OCI-LY7 (cell line): ENCODE measurements around the gene LRRK1. TPM values are rescaled to one million over a fixed set of nuclear protein-coding genes. Genes with fewer than 3 reads are reported as not detected.

ENCODE experiments used
- BruUV-seq: library from RNA; stranded (reverse); fragments of 400-500 nt; replicated peaks from 2 replicates; lab custom pipeline; 2021; lab: Mats Ljungman, UMichigan
- CTCF ChIA-PET: fragments of 300-600 bp; sonication (Branson Sonifier 250); formaldehyde crosslinking; loops from one replicate; lab custom pipeline; 2022; ENCODE audit warnings: antibody characterized with exemption; ENCODE audit not compliant: unreplicated experiment; lab: Charles Lee
- POLR2A ChIA-PET: fragments of 300-600 bp; sonication (Branson Sonifier 250); formaldehyde crosslinking; loops from one replicate; lab custom pipeline; 2022; ENCODE audit warnings: antibody characterized with exemption; lab: Charles Lee
- DNase-seq: peaks from one replicate; pipeline ENCODE4 v3.0.0-alpha.2; 2015; ENCODE audit warnings: low spot score
- H2AFZ ChIP-seq: fragments of 200-600 bp; sonication (generic), shearing (Covaris generic); 2 replicates; pipeline ENCODE4 v1.6.1; 2014; ENCODE audit warnings: mild to moderate bottlenecking, antibody characterized with exemption, low read length, moderate library complexity
- H3K27ac ChIP-seq: fragments of 200-600 bp; sonication (generic); 2 replicates; pipeline ENCODE4 v1.5.1; 2014; ENCODE audit warnings: mixed run types, low read depth, mild to moderate bottlenecking, moderate library complexity, low read length, inconsistent platforms; ENCODE audit not compliant: poor library complexity, severe bottlenecking
- H3K36me3 ChIP-seq: fragments of 200-600 bp; sonication (generic); 2 replicates; pipeline ENCODE4 v1.6.1; 2014; ENCODE audit warnings: mild to moderate bottlenecking, antibody characterized with exemption, low read length, moderate library complexity, mixed read lengths; ENCODE audit not compliant: insufficient read depth
- H3K4me1 ChIP-seq: fragments of 200-600 bp; sonication (generic); 2 replicates; pipeline ENCODE4 v1.5.1; 2014; ENCODE audit warnings: mild to moderate bottlenecking, low read length; ENCODE audit not compliant: insufficient read depth, poor library complexity, severe bottlenecking
- H3K4me2 ChIP-seq: fragments of 200-600 bp; sonication (generic); 2 replicates; pipeline ENCODE4 v1.6.1; 2014; ENCODE audit warnings: mild to moderate bottlenecking, low read length
- H3K4me3 ChIP-seq: fragments of 200-600 bp; sonication (generic); 2 replicates; pipeline ENCODE4 v1.5.1; 2014; ENCODE audit warnings: mild to moderate bottlenecking, low read depth, low read length; ENCODE audit not compliant: poor library complexity, severe bottlenecking
- H3K79me2 ChIP-seq: fragments of 200-600 bp; sonication (generic); 2 replicates; pipeline ENCODE4 v1.6.1; 2016; ENCODE audit warnings: low read depth, mild to moderate bottlenecking, low read length, moderate library complexity, mixed read lengths; ENCODE audit not compliant: insufficient read depth
- H3K9me2 ChIP-seq: fragments of 200-600 bp; sonication (generic); 2 replicates; pipeline ENCODE4 v1.6.1; 2016; ENCODE audit warnings: mild to moderate bottlenecking, low read length, mixed read lengths; ENCODE audit not compliant: insufficient read depth
- H3K9me3 ChIP-seq: fragments of 200-600 bp; sonication (generic); 2 replicates; pipeline ENCODE4 v1.6.1; 2014; ENCODE audit warnings: mild to moderate bottlenecking, mixed run types, low read length, mixed read lengths
- H4K20me1 ChIP-seq: fragments of 200-600 bp; sonication (generic); 2 replicates; pipeline ENCODE4 v1.6.1; 2014; ENCODE audit warnings: mild to moderate bottlenecking, antibody characterized with exemption, low read length, moderate library complexity, mixed read lengths; ENCODE audit not compliant: insufficient read depth
- EZH2phosphoT487 ChIP-seq: fragments of 200-600 bp; sonication (generic); IDR thresholded peaks from 2 replicates; pipeline ENCODE4 v1.6.1; 2018; ENCODE audit warnings: low read depth, borderline replicate concordance, mild to moderate bottlenecking, mixed run types, antibody characterized with exemption, low read length, moderate library complexity, mixed read lengths
- intact Hi-C: fragments of 100-400 bp; cut with micrococcal nuclease; formaldehyde crosslinking; loops from one replicate; pipeline ENCODE4 v1.10.0; 2022; ENCODE audit not compliant: unreplicated experiment
- total RNA-seq, 2 experiments: library from RNA; depleted of rRNA in 1 of 2; stranded (reverse); fragments of >200 nt in 1 of 2; shearing (Covaris generic) in 1 of 2; gene quantifications; 2 replicates each; pipeline ENCODE4 v1.2.3, GENCODE V29; 2014 to 2022
- TF ChIP-seq, protein P1 (sequence below): fragments of 200-600 bp; sonication (generic); conservative IDR thresholded peaks from 2 replicates; pipeline ENCODE4 v1.5.1; 2014; ENCODE audit warnings: mild to moderate bottlenecking, antibody characterized with exemption, low read length, moderate library complexity, mixed read lengths

The LRRK1 gene
- total RNA-seq, 2 experiments from 2014 or later = 92.3 to 233 TPM

DNA sequence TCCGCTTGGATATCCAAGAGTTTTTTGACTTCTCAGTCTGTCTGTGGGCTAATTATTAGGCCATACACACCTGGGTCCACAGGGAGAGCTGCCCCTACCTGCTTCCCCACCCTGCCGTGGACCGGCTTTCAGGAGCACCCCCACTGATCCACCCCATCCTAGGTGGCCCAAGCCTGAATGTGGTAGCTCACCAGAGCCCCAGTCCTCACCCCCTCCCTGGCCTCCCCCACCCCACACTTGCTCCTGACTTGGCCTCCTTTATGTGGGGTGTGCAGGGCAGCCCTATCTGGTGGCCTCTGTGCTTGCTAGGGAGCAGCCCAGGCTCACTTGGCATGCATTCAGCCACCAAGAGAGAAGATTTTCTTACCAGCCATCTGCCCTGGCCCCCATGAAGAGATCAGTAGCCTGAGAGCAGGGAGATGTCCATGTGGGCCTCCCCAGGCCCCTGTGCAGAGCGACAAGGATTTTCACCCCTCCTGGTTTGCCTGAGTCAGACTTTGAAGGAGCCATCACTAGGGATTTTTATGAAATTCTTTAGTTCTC is 11.2 kb downstream of the LRRK1 start:
- ChIA-PET CTCF (interaction anchor here (1.4 to 2.1 kb wide), 2 partner anchors 10 to 77 kb away, joined by 4 to 6 read pairs; no protein-coding TSS in a partner anchor), POLR2A (interaction anchor here (0.8 to 6.2 kb wide), 5 partner anchors 11 to 76 kb away, joined by 3 to 134 read pairs (median 4); partner anchors contain the start of gene LRRK1)
- intact Hi-C loops = no loop called here
- Histone ChIP-seq H3K27ac (peak overlapping the region; percentile 99), H3K4me1 (peaks cover 99% of the 10 kb centered on the region), H3K4me2 (peak overlapping the region; percentile 77), H3K4me3 (peak overlapping the region; percentile 53), H3K9me2 (no peaks in the 10 kb centered on the region), H2AFZ (no peak overlapping the region), H3K79me2 (peaks cover 86% of the 10 kb centered on the region), H3K9me3 (peaks cover 3% of the 10 kb centered on the region; the same call in 1 of the 2 replicates), H3K36me3 (peaks cover 86% of the 10 kb centered on the region), H4K20me1 (no peaks in the 10 kb centered on the region)
- BruUV-seq = no TSS peak
- TF ChIP-seq, protein P1, sequence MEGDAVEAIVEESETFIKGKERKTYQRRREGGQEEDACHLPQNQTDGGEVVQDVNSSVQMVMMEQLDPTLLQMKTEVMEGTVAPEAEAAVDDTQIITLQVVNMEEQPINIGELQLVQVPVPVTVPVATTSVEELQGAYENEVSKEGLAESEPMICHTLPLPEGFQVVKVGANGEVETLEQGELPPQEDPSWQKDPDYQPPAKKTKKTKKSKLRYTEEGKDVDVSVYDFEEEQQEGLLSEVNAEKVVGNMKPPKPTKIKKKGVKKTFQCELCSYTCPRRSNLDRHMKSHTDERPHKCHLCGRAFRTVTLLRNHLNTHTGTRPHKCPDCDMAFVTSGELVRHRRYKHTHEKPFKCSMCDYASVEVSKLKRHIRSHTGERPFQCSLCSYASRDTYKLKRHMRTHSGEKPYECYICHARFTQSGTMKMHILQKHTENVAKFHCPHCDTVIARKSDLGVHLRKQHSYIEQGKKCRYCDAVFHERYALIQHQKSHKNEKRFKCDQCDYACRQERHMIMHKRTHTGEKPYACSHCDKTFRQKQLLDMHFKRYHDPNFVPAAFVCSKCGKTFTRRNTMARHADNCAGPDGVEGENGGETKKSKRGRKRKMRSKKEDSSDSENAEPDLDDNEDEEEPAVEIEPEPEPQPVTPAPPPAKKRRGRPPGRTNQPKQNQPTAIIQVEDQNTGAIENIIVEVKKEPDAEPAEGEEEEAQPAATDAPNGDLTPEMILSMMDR = no peak
- TF ChIP-seq EZH2phosphoT487 = no peak
- peak; percentile 27 for DNase-seq

DNA sequence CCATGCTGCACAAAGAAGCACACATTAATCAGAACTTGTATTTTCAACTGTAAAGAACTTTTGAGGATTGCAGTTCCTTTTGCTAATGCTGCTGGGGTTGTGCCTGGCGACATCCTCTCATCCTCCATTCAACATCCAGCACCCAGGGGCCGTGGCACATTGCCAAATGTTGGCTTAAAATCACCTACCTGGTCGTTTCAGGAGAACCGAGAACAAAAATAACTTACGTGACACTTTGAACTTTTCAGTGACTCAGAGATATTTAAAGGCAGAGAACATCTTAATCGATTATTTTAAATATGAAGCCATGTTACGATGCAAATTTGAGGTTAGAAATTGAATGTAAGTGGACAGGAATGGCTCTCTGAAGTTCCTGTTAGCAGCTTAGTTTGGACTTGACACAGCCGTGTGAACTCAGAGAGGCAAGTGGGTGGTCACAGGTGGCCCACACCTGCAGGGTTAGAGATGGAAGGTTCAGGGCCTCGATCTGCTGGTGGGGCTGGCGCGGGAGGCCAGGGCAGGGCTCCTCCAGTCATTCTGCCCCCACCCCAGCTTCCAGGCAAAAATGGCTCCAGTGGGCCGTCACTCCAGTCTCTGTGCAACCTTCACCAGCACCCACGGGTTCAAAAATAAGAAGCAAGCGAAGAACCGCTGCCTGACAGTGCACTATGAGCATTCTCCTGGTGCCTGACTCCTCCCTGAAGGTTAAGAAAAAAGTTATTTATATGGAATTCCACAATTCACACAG is 12.2 kb downstream of the LRRK1 start:
- Histone ChIP-seq H3K9me3 (no peaks in the 10 kb centered on the region), H3K4me2 (peak overlapping the region; percentile 77), H3K79me2 (peaks cover 86% of the 10 kb centered on the region), H3K27ac (peak overlapping the region; percentile 99), H3K4me3 (peak overlapping the region; percentile 53), H2AFZ (no peak overlapping the region), H4K20me1 (no peaks in the 10 kb centered on the region), H3K36me3 (peaks cover 86% of the 10 kb centered on the region), H3K9me2 (no peaks in the 10 kb centered on the region), H3K4me1 (peaks cover 99% of the 10 kb centered on the region)
- intact Hi-C loops = loop anchor here (1.0 kb wide), 1 partner anchor 9 kb away; no protein-coding TSS in a partner anchor
- TF ChIP-seq, protein P1 = no peak
- no peak for TF ChIP-seq EZH2phosphoT487
- DNase-seq = peak; percentile 91
- TSS peak; percentile 10 for BruUV-seq
- ChIA-PET POLR2A (interaction anchor here (0.9 to 6.2 kb wide), 3 partner anchors 8 to 19 kb away, joined by 3 to 134 read pairs (median 4); partner anchors contain the start of gene LRRK1), CTCF (interaction anchor here (0.8 to 1.4 kb wide), 2 partner anchors 11 to 13 kb away, joined by 3 to 6 read pairs; no protein-coding TSS in a partner anchor)
